GM19043 (cell line): ENCODE results near the gene WNT3A.

Experiments
- ATAC-seq: cut with Tn5 transposase; IDR thresholded peaks from one replicate; pipeline ENCODE4 v1.9.1; 2021; ENCODE audit warnings: low read depth; ENCODE audit not compliant: unreplicated experiment

The WNT3A gene

GRCh38 chr1:227999056-227999930, 7.5 kb upstream of the WNT3A start:
- peak; percentile 77 for ATAC-seq

DNA sequence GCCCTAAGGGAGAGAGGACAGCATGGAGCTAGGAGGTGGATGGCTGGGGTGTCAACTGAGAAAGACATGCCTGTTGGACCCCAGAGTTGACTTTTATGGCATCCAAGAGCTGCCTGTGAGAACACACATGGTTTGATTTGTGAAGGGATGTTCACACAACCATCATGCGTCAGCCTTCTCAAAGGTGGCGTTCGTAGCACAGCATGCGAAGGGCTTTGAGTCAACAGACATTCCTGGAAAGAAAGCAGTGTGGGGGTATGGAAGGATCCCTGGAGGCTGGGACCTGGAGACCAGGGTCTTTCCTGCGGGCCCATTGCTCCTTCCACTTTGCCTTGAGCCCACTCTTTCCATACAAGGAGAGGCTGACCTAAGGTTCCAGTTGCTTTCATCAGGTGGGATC, 6.4 kb upstream of the WNT3A start:
- no peak for ATAC-seq

- ATAC-seq, result no peak
These were observed 5.8 kb upstream of the WNT3A start for GRCh38 chr1:228000836-228001563.

GRCh38 chr1:228001738-228002535, 4.9 kb upstream of the WNT3A start:
- ATAC-seq, result no peak

DNA sequence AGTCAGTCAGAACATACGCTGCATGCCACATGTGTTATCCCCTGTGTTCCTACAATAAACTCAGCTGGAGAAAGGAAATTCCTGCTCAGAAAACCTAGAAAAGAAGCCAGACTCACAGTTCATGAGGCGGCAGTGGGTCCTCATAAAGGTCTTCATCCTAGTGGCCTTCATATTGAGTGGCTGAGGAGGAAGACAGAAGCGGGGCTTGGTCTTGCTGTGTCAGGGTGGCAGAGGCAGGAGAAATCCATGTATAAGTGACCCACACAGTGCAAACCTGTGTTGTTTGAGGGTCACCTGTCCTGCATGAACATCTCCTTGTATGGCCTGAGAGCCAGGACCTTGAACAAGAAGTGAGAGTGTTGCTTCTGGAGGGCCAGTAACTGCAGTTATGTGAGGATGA, 4.0 kb upstream of the WNT3A start:
- no peak for ATAC-seq

DNA sequence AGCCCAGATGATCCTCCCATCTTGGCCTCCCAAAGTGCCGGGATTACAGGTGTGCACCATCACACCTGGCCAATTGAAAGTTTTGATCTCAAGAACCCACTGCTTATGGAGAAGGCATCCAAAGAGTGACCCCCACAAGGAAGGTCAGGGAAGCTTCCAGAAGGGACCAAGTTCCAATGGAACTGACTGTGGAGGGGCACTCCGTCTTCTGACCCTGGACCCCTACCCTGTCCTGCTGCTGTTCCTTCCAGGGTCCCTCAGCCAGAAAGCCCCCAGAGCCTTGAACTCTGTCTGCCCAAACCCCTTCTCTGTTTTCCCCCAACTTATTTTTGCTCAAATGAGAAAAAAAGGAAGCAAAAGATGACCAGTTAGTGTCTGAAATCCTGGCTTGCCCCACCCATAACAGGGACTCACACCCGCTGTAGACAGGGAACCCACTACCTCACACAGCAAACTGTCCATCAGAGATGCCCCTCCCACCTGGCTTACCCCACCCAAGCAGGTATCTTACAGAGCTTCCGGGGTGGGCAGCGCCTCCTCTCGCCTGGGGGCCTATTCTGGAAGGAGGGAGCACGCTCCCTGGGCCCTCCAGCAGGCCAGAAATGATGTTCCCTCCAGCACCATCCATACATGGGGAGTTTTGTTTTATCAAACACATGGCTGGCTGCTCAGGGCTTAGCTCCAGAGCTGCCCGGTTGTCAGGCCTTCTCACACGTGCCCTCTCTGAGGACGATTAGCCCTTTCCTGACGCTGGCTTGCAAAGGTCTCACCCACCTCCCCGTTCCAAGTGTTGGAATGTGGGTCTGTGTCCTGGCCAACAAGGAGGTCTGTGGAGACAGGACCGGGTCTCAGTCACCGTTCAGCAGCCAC, 3.1 kb upstream of the WNT3A start:
- no peak for ATAC-seq

DNA sequence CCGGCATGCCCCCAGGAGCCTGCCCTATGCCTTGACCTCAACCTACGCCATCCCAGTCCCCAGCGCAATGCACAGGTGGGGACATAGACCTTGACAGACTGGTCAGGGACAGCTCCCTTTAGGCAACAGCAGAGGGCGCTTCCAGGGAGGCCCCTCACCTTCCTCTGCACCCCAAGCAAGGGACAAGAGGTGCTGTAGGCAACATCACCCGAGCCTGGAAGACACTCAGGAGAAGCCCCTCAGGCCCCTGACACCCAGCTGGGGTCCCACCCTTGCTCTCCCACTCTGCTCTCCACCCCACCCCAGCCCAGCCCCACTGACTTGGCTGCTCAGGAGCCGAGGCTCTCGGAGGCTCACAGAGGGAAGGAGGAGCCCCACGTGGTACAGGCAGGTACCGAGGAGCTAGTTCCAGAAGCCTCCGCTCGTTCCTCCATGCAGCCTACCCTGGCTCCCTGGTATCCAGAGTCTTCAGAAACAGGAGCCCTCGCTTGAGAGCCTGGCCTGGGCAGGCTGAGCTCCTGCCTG, 2.4 kb upstream of the WNT3A start:
- no peak for ATAC-seq

DNA sequence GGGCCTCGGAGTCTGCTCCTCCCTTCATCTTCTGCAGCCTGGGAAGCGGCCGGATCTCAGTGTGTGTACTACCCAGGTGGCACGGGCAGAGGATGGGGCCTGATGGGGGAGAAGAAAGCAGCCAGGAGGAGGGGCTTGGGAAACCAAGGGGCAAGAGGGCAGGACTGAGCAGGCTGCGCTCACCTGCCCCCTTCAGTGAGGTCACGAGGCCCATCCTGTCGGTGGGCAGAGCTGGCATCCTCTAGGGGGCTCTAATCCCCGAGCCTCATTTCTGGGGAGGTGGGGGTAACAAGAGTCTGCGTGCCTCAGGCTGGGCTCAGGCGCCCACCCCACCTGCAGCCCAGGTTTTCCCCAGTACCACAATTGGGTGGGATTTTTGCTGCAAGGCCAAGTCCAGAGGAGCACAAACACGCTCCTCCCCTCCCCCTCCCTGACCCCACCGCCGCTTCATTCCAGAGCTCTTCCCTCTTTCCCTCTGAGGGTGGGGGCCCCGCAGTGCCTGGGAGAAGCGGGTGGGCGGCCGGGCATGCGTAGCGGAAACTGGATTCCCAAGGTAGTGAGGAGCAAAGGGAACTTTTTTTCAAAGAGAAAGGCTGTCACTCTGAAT, 1.8 kb upstream of the WNT3A start:
- ATAC-seq, result no peak

GRCh38 chr1:228005511-228006033, 1.2 kb upstream of the WNT3A start:
- no peak for ATAC-seq

DNA sequence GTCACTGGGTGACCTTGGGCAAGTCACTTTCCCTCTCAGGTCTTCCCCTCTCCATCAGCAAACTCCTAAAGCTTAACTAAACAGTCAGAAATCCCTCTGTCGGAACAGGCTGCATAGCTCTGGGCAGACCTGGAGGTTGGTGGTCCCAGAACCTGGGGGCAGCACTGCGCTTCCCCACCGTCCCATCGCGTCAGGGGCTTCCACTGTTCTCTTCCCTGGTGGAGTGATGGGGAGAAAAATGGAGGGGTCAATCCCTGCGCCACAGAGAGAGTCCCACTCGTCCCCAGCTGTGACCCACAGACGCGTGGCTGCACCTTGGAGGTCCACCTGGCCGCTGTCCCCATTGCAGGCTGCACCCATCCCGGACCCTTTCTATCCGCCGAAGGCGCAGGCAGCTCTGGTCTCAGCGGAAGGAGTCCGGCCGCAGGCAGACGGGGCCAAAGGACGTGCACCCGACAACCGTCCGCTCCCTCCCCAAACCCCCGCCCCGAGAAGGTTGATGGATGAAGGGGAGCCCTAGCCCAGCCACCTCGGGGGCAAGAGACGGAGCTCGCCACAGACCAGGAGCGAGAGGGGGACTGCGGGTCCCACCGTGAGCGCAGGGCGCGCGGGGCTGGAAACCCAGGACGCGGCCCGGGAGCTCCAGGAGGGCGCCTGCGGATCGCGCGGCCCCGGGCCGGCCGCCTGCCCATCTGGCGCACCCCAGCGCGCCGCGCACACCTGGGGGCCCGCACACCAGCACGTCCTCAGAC, 588 bp upstream of the WNT3A start:
- ATAC-seq, result no peak

DNA sequence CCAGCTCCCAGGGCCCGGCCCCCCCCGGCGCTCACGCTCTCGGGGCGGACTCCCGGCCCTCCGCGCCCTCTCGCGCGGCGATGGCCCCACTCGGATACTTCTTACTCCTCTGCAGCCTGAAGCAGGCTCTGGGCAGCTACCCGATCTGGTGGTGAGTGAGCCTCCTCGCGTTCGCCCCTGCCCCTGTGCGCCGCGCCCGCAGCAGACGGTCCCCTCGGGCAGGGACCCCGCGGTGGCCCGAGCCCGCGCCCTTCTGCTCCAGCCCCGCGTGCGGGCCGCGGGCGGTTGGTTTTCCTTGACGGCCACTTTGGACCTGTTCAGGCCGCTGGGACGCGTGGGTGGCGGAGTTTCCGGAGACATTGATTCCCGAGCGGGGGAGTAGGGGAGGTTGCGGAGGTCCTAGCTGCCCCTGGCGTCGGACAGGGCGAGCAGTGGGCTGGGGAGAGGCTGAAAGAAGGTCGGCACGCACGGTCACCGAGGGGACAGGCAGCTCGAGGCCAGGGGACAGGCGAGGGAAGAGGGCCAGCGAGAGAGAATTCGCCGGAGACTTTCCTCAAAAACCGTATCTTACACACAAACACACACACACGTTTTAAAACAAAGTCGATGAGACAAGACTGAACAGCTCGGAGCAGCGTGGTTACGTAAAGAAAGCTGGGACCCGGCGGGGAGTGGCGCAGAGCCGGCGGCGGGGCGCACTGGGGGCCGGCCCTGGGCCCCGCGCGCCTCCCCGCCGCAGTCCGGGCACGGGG, 427 bp downstream of the WNT3A start:
- ATAC-seq, result no peak

- ATAC-seq, result no peak
These were observed 1.1 kb downstream of the WNT3A start for GRCh38 chr1:228007801-228008341.

GRCh38 chr1:228008391-228009115, 1.8 kb downstream of the WNT3A start:
- no peak for ATAC-seq

DNA sequence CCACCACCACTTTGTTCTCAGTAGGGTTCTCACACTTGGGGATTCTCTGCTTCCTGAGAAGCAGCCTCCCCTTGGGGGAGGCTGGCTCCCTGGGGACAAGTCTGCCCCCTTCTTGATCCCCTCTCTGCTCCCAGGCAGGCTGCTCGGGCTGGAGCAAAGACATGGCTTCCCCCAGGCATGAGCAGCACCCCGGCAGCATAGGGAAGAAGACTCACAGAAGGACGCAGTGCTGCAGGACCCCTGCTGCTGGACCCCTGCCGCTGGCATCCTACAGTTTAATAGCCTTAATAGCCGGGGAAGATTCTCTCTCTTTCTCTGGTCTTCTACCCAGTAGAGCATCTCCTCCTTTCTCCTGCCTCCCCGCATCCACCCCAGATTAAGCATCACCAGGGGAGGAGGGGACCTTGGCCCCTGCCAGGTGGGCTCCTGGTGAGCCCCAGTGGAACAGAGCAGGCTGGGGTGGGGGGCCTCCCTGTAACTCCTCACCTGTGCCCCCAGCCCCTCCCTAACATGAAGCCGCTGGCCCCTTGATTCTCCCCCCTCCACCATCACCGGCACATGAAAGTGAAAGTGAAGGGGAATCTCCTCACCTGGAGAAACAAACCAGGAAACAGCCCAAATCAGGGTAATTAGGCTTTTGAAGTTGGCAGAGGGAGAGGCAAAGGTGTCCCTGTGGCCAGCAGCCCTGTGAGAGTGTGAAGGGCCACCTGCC, 2.5 kb downstream of the WNT3A start:
- ATAC-seq, result no peak

- peak; percentile 51 for ATAC-seq
These were observed 3.3 kb downstream of the WNT3A start for GRCh38 chr1:228009828-228010775.
